Esophagus squamous epithelium (tissue), 4 donors: ENCODE data around the gene RGS8.

Experiments
- POLR2A ChIP-seq, 4 donors: fragments of 450-650 bp; IDR thresholded peaks; one replicate each; pipeline ENCODE4 v1.6.1; 2017; ENCODE audit warnings: antibody characterized with exemption in 4 of 4, mild to moderate bottlenecking in 4 of 4, moderate library complexity in 3 of 4
- TF ChIP-seq, protein P1 (sequence below), 6 experiments: fragments of 450-650 bp in 4 of 6; fragments of 200-600 bp in 2 of 6; sonication (generic) in 2 of 6; IDR thresholded peaks; one replicate each; pipeline ENCODE4 v1.5.1; 2016 to 2019; ENCODE audit warnings: antibody characterized with exemption in 6 of 6, mild to moderate bottlenecking in 4 of 6, moderate library complexity in 4 of 6

DNA sequence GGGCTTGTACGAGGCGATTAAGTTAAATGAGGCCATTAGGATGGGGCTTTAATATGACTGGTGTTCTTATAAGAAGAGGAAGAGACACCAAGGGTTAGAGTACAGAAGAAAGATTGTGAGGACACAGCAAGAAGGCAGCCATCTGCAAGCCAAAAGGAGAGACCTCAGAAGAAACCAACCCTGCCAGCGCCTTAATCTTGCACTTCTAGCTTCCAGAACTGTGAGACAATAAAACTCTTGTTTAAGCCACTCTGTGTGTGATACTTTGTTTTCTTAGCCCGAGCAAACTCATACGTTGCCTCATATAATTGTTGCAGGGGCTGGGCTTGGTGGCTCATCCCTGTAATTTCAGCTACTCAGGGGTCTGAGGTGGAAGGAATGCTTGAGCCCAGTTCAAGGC, 46.6 kb downstream of the RGS8 start:
- no peak for TF ChIP-seq POLR2A (IDR thresholded peaks at IDR 0.05)
- TF ChIP-seq, protein P1, sequence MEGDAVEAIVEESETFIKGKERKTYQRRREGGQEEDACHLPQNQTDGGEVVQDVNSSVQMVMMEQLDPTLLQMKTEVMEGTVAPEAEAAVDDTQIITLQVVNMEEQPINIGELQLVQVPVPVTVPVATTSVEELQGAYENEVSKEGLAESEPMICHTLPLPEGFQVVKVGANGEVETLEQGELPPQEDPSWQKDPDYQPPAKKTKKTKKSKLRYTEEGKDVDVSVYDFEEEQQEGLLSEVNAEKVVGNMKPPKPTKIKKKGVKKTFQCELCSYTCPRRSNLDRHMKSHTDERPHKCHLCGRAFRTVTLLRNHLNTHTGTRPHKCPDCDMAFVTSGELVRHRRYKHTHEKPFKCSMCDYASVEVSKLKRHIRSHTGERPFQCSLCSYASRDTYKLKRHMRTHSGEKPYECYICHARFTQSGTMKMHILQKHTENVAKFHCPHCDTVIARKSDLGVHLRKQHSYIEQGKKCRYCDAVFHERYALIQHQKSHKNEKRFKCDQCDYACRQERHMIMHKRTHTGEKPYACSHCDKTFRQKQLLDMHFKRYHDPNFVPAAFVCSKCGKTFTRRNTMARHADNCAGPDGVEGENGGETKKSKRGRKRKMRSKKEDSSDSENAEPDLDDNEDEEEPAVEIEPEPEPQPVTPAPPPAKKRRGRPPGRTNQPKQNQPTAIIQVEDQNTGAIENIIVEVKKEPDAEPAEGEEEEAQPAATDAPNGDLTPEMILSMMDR (IDR thresholded peaks at IDR 0.05), result no peak
